Caco-2 (cell line): ENCODE measurements around the gene HOXA1. TPM values are rescaled to one million over a fixed set of nuclear protein-coding genes. Genes with fewer than 3 reads are reported as not detected.

Experiments
- BruUV-seq: library from RNA; stranded (reverse); fragments of 400-500 nt; replicated peaks from 2 replicates; lab custom pipeline; 2021; lab: Mats Ljungman, UMichigan
- CTCF ChIA-PET: fragments of 300-600 bp; sonication (Branson Sonifier 250); formaldehyde crosslinking; loops from one replicate; lab custom pipeline; 2022; ENCODE audit warnings: antibody characterized with exemption; lab: Charles Lee
- POLR2A ChIA-PET: fragments of 300-600 bp; sonication (Branson Sonifier 250); formaldehyde crosslinking; loops from one replicate; lab custom pipeline; 2022; ENCODE audit warnings: antibody characterized with exemption; lab: Charles Lee
- DNase-seq, 2 experiments: peaks; one replicate each; pipeline versions ENCODE4 v3.0.0 to v3.0.0-alpha.2; 2020 to 2022
- H3K27me3 ChIP-seq: replicated peaks from 2 replicates; pipeline ENCODE4 v1.6.0; 2011; ENCODE audit warnings: low read length; ENCODE audit not compliant: control insufficient read depth, insufficient read depth
- H3K36me3 ChIP-seq: 2 replicates; pipeline ENCODE4 v1.5.1; 2011; ENCODE audit warnings: low read length; ENCODE audit not compliant: control insufficient read depth, insufficient read depth
- H3K4me1 ChIP-seq: fragments of 250-450 bp; sonication (Bioruptor Pico); 2 replicates; pipeline ENCODE4 v1.5.1; 2020; ENCODE audit warnings: mild to moderate bottlenecking
- H3K4me3 ChIP-seq: 2 replicates; pipeline ENCODE4 v1.5.1; 2011; ENCODE audit warnings: low read depth, mild to moderate bottlenecking, control low read depth, low read length
- H3K9me3 ChIP-seq: fragments of 250-450 bp; sonication (Bioruptor Pico); 2 replicates; pipeline ENCODE4 v1.5.1; 2020; ENCODE audit warnings: mild to moderate bottlenecking, moderate library complexity
- H3K27ac Mint-ChIP-seq: one replicate; pipeline ENCODE4 v1.8.0; 2022; ENCODE audit warnings: mixed read lengths; ENCODE audit not compliant: unreplicated experiment
- H3K27me3 Mint-ChIP-seq: one replicate; pipeline ENCODE4 v1.8.0; 2022; ENCODE audit warnings: mixed read lengths; ENCODE audit not compliant: insufficient read depth, unreplicated experiment
- H3K36me3 Mint-ChIP-seq: one replicate; pipeline ENCODE4 v1.8.0; 2022; ENCODE audit warnings: mild to moderate bottlenecking, mixed read lengths; ENCODE audit not compliant: insufficient read depth, unreplicated experiment
- H3K4me1 Mint-ChIP-seq: one replicate; pipeline ENCODE4 v1.8.0; 2022; ENCODE audit warnings: low read depth, mixed read lengths; ENCODE audit not compliant: unreplicated experiment
- H3K4me3 Mint-ChIP-seq: one replicate; pipeline ENCODE4 v1.8.0; 2022; ENCODE audit warnings: mild to moderate bottlenecking, moderate library complexity, mixed read lengths; ENCODE audit not compliant: unreplicated experiment
- H3K9me3 Mint-ChIP-seq: one replicate; pipeline ENCODE4 v1.8.0; 2022; ENCODE audit warnings: mixed read lengths; ENCODE audit not compliant: unreplicated experiment
- CTCF ChIP-seq, 2 experiments: fragments of 200-600 bp in 1 of 2; IDR thresholded peaks; 1 replicate in 1 of 2; 2 replicates in 1 of 2; pipeline versions ENCODE4 v1.5.1 to v1.8.0; 2011 to 2022; ENCODE audit warnings: antibody characterized with exemption in 1 of 2, control low read depth in 1 of 2, inconsistent platforms in 1 of 2, low read depth in 1 of 2, low read length in 1 of 2, mild to moderate bottlenecking in 1 of 2, moderate library complexity in 1 of 2; ENCODE audit not compliant: insufficient read depth in 1 of 2, severe bottlenecking in 1 of 2, unreplicated experiment in 1 of 2
- intact Hi-C: fragments of 100-400 bp; cut with micrococcal nuclease; formaldehyde crosslinking; loops from one replicate; pipeline ENCODE4 v1.10.0; 2022; ENCODE audit not compliant: unreplicated experiment
- total RNA-seq: library from RNA; stranded (reverse); gene quantifications from 2 replicates; pipeline ENCODE4 v1.2.3, GENCODE V29; 2022

HOXA1 gene
- total RNA-seq, 1 experiment from 2014 or later, result 18.5 TPM

- peak overlapping the region; percentile 57 for H3K4me3 ChIP-seq
- BruUV-seq, result no TSS peak
- ChIA-PET CTCF (interaction anchor here (0.6 to 1.5 kb wide), 3 partner anchors 105 to 289 kb away, joined by 3 to 4 read pairs (median 4); partner anchors contain the start of gene SKAP2), POLR2A (interaction anchor here (1.1 kb wide), 1 partner anchor 21 kb away, joined by 3 read pairs; no protein-coding TSS in a partner anchor)
- Mint-ChIP-seq H3K27me3 (no peaks in the 10 kb centered on the region), H3K36me3 (peaks cover 11% of the 10 kb centered on the region), H3K4me3 (peak overlapping the region; percentile 78), H3K9me3 (no peaks in the 10 kb centered on the region), H3K4me1 (no peaks in the 10 kb centered on the region), H3K27ac (peak overlapping the region; percentile 13)
- H3K36me3 ChIP-seq, result no peaks in the 10 kb centered on the region; the same call in 1 of the 2 replicates
- peak in 1 of 2 experiments; percentile 7 for DNase-seq
- no peaks in the 10 kb centered on the region for H3K27me3 ChIP-seq
- H3K9me3 ChIP-seq, result no peaks in the 10 kb centered on the region
- intact Hi-C loops, result no loop called here
- 0 out of 2 replicates have a peak, but pooled peaks cover 6% of the 10 kb centered on the region for H3K4me1 ChIP-seq
- TF ChIP-seq CTCF (IDR thresholded peaks at IDR 0.05; ENCODE audit: insufficient read depth in 1 of 2, low read depth in 1 of 2, low read length in 1 of 2, severe bottlenecking in 1 of 2, unreplicated experiment in 1 of 2), result no peak
Measured at GRCh38 chr7:27142580-27143022, 46.8 kb upstream of the HOXA1 start.

- Mint-ChIP-seq H3K27ac (peak overlapping the region; percentile 13), H3K36me3 (peaks cover 11% of the 10 kb centered on the region), H3K27me3 (no peaks in the 10 kb centered on the region), H3K9me3 (no peaks in the 10 kb centered on the region), H3K4me1 (no peaks in the 10 kb centered on the region), H3K4me3 (peak overlapping the region; percentile 78)
- DNase-seq, result peak in 1 of 2 experiments; percentile 26
- BruUV-seq, result no TSS peak
- Histone ChIP-seq H3K4me3 (peak overlapping the region; percentile 57), H3K27me3 (no peaks in the 10 kb centered on the region), H3K4me1 (0 out of 2 replicates have a peak, but pooled peaks cover 2% of the 10 kb centered on the region), H3K36me3 (no peaks in the 10 kb centered on the region; the same call in 1 of the 2 replicates), H3K9me3 (no peaks in the 10 kb centered on the region)
- no peak for TF ChIP-seq CTCF (IDR thresholded peaks at IDR 0.05; ENCODE audit: insufficient read depth in 1 of 2, low read depth in 1 of 2, low read length in 1 of 2, severe bottlenecking in 1 of 2, unreplicated experiment in 1 of 2)
- intact Hi-C loops, result no loop called here
- ChIA-PET POLR2A (no interaction called here), CTCF (interaction anchor here (0.6 to 1.3 kb wide), 4 partner anchors 14 to 288 kb away, joined by 3 to 4 read pairs (median 3); partner anchors contain the start of gene HOXA7)
Measured at GRCh38 chr7:27141923-27142579, 46.3 kb upstream of the HOXA1 start.

GRCh38 chr7:27141137-27141922 lies 45.5 kb upstream of the HOXA1 start:
- ChIA-PET POLR2A (no interaction called here), CTCF (interaction anchor here (0.9 to 1.3 kb wide), 2 partner anchors 15 to 20 kb away, joined by 3 read pairs; partner anchors contain the start of gene HOXA7)
- Mint-ChIP-seq H3K27ac (no peak overlapping the region), H3K4me3 (no peak overlapping the region), H3K4me1 (no peaks in the 10 kb centered on the region), H3K9me3 (no peaks in the 10 kb centered on the region), H3K36me3 (peaks cover 11% of the 10 kb centered on the region), H3K27me3 (no peaks in the 10 kb centered on the region)
- Histone ChIP-seq H3K36me3 (no peaks in the 10 kb centered on the region; the same call in 1 of the 2 replicates), H3K27me3 (no peaks in the 10 kb centered on the region), H3K4me1 (no peaks in the 10 kb centered on the region), H3K4me3 (no peak overlapping the region), H3K9me3 (no peaks in the 10 kb centered on the region)
- intact Hi-C loops, result no loop called here
- no peak for TF ChIP-seq CTCF (IDR thresholded peaks at IDR 0.05; ENCODE audit: insufficient read depth in 1 of 2, low read depth in 1 of 2, low read length in 1 of 2, severe bottlenecking in 1 of 2, unreplicated experiment in 1 of 2)
- DNase-seq, result no peak
- BruUV-seq, result no TSS peak
